GM18511 (cell line): Measurements from ENCODE around the gene NFATC3.
"Not testable (repeated sequence)": the region's sequence is repeated elsewhere in the genome, so short reads cannot be mapped to it uniquely, and the experiment has no call there.

Experiments
- ATAC-seq: cut with Tn5 transposase; IDR thresholded peaks from one replicate; pipeline ENCODE4 v1.9.1; 2021; ENCODE audit warnings: mild to moderate bottlenecking, moderate library complexity; ENCODE audit not compliant: unreplicated experiment

Gene NFATC3

GRCh38 chr16:68088130-68088972, 3.2 kb downstream of the NFATC3 start:
- ATAC-seq = no peak

DNA sequence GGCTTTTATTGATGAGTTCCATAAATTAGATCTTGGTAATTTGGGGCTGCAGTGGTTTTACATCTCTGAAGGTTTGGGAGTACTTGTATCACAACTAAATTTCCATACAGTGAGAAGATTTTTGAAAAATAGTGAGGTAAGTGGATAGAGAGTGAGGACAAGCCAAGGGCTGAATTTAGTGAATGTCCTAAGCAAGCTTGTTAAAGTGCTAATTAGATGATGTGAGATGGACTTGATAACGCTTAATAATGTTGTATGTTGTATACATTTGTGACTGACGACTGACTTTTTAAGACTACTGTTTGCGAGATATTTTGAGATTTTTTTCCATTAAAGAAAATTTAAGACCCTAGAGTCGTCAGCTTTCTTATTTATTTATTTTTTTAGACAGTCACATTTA, 3.9 kb downstream of the NFATC3 start:
- no peak for ATAC-seq

- no peak for ATAC-seq
Observed at GRCh38 chr16:68090130-68090529, 5.0 kb downstream of the NFATC3 start.

DNA sequence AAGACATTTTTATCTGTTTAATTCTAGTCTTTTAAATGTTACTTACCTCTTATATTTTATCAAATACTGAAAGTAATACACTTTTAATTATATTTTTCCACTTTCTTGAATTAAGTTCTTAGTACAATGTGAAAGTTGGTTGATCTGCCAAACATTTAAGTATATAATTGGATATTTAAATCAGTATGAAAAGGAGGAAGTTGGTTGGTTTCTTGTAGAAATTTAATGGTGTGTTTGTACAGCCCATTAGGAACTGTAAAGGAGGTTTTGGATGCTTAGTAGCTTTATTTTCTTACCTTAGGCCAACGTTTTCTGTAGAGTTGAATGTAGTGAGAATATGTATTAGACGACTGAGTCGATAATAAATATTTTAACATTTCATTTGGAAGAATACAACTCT, 5.4 kb downstream of the NFATC3 start:
- no peak for ATAC-seq

- ATAC-seq = no peak
Observed at GRCh38 chr16:68091380-68092261, 6.5 kb downstream of the NFATC3 start.

GRCh38 chr16:68092275-68092674, 7.1 kb downstream of the NFATC3 start:
- ATAC-seq = not testable (repeated sequence)

DNA sequence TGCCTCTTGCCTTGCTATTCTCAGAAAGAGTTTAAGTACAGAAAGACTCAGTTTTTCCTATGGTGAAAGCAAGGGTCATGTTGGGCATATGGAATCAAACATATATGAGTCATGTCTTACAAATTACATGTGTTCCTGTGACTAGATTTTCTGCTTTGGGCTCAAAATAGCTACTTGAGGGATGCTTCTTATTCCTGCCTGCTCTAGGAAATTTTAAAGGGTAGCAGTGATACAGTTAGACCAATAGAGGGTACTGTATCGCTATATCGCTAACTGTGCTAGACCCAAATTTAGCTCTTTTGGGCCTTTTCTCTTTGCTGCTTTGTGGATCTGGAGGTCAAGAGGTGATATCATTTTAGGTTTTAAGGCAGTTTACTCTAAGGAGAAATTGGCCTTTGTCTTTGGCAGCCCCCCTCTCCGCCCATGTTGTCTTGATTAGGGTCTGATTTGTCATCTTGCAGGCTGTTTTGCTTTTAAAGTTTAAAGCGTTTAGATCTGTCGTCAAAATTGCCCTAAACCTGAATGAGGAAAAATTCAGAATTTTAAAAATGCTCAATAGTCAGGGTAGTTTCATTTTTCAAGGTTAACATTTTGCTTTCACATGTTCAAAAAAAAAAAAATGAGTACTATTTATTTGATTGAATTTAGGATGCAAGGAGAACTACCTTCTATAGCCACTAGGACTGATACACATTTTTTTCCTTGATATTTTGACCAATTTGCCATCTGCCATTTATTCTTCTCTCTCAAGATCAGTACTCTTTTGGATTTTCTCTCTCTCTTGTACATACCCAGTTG, 8.8 kb downstream of the NFATC3 start:
- ATAC-seq = no peak

GRCh38 chr16:68094614-68094934, 9.4 kb downstream of the NFATC3 start:
- ATAC-seq = no peak

DNA sequence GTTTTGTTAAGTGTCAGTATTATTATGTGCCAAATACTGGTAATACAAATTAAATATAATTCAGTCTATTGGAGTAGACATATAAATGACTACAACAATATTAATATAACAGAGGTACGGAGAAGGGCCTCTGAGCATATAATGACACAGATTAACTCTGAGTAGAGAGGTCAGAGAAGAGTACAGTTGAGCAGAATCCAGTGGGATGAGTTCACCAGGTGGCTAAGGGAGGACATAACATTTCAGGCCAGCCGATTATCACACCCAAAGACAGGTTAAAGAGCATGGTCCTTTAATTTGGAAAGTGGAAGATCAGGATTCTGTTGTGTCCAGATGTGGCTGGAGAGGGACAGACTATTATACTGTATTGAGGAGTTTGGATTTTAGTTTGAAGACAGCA, 11.3 kb downstream of the NFATC3 start:
- no peak for ATAC-seq

DNA sequence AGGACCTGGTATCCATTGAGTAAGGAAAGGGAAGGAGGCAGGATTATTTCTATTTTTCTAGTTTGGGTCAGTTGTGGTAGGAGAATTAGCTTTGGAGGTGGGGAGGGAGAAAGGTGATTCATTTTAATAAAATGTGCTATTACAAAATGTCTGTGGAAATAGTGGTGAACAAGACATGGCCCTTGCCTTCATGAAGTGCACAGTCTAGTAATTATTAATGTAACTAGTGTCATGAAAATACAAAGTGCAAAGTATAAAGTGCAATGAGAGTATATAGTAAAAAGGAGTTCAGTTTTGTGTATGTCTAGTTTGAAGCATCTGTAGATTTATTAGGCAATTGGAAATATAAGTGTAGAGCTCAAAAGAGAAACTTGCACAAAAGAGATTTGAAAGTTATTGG, 11.9 kb downstream of the NFATC3 start:
- no peak for ATAC-seq

DNA sequence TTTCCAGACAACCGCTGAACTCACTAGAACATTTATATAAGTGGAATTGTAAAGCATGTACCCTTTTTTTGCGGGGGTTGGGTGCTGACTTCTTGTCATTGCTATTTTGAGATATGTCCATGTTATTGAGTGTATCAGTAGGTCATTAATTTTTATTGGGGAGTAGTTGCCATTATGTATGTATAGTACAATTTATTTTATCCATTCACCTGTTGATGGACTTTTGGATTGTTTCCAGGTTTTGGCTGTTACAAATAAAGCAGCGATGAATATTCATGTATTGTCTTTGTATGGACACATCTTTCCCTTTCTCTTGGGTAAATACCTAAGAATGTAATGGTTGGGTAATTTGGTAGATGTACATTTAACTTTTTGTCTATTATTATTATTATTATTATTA, 12.7 kb downstream of the NFATC3 start:
- no peak for ATAC-seq

DNA sequence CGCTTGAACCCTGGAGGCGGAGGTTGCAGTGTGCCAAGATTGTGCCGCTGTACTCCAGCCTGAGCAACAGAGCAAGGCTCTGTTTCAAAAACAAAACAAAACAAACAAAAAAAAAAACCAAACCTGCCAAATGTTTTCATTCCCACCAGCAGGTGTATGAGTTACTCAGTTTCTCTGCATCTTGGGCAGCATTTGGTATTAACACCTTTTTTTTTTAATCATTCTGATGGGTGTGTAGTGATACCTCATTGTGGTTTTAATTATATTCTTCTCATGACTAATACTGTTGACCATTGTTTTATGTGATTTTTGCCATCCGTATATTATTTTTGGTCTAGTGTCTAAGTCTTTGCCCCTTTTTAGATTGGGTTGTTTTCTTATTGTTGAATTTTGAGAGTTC, 15.3 kb downstream of the NFATC3 start:
- no peak for ATAC-seq

DNA sequence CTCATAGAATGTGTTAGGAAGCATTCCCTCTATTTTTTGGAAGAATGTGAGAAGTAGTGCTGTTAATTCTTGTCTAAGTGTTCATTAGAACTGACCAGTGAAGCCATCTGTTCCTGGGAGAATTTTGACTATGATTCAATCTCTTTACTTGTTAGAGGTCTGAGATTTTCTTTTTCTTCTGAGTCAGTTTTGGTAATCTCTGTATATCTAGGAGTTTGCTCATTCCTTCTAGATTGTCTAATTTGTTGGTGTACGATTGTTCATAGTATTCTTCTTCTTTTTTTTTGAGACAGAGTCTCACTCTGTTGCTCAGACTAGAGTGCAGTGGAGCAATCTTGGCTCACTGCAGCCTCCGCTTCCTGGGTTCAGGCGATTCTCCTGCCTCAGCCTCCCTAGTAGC, 20.4 kb downstream of the NFATC3 start:
- no peak for ATAC-seq

DNA sequence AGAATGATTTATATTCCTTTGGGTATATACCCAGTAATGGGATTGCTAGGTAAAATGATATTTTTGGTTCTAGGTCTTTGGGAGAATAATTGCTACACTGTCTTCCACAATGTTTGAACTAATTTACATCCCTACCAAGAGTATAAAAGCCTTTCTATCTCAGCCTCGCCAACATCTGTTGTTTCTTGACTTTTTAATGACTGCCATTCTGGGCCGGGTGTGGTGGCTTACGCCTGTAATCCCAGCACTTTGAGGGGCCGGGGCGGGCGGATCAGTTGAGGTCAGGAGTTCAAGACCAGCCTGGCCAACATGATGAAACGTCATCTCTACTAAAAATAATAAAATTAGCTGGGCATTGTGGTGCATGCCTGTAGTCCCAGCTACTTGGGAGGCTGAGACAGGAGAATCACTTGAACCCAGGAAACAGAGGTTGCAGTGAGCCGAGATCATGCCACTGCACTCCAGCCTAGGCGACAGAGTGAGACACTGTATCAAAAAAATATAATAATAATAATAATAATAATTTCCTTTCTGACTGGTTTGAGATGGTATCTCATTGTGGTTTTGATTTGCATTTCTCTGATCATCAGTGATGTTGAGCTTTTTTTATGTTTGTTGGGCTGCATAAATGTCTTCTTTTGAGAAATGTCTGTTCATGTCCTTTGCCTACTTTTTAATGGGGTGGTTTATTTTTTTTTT, 22.2 kb downstream of the NFATC3 start:
- not testable (repeated sequence) for ATAC-seq

- not testable (repeated sequence) for ATAC-seq
Observed at GRCh38 chr16:68109156-68109555, 24.0 kb downstream of the NFATC3 start.

- not testable (repeated sequence) for ATAC-seq
Observed at GRCh38 chr16:68110611-68111010, 25.4 kb downstream of the NFATC3 start.

- ATAC-seq = no peak
Observed at GRCh38 chr16:68111379-68111778, 26.2 kb downstream of the NFATC3 start.

GRCh38 chr16:68113059-68113761, 28.0 kb downstream of the NFATC3 start:
- ATAC-seq = no peak

GRCh38 chr16:68113765-68114240, 28.6 kb downstream of the NFATC3 start:
- no peak for ATAC-seq

- not testable (repeated sequence) for ATAC-seq
Observed at GRCh38 chr16:68114939-68115338, 29.8 kb downstream of the NFATC3 start.
